GM23248 (cell line): ENCODE data around the gene MAP4K2. TPM values are rescaled to one million over a fixed set of nuclear protein-coding genes. Genes with fewer than 3 reads are reported as not detected.
A peak's percentile ranks its signal among the peaks of the same experiment; 100 is the strongest.

Experiments
- DNase-seq: peaks from one replicate; pipeline ENCODE4 v3.0.0-alpha.2; 2015
- H2AFZ ChIP-seq: fragments of 200-600 bp; sonication (generic); 2 replicates; pipeline ENCODE4 v1.6.1; 2016; ENCODE audit warnings: antibody characterized with exemption
- H3F3A ChIP-seq: fragments of 200-600 bp; sonication (generic); 2 replicates; pipeline ENCODE4 v1.6.1; 2016; ENCODE audit warnings: mild to moderate bottlenecking, antibody characterized with exemption, mixed run types; ENCODE audit not compliant: insufficient read depth
- H3K27ac ChIP-seq: fragments of 200-600 bp; sonication (generic); 2 replicates; pipeline ENCODE4 v1.5.1; 2016; ENCODE audit warnings: mild to moderate bottlenecking
- H3K27me3 ChIP-seq: fragments of 200-600 bp; sonication (generic); replicated peaks from 2 replicates; pipeline ENCODE4 v1.6.1; 2016; ENCODE audit warnings: mild to moderate bottlenecking; ENCODE audit not compliant: insufficient read depth
- H3K36me3 ChIP-seq: fragments of 200-600 bp; sonication (generic); 2 replicates; pipeline ENCODE4 v1.6.1; 2016; ENCODE audit warnings: low read depth, mild to moderate bottlenecking
- H3K4me1 ChIP-seq: fragments of 200-600 bp; sonication (generic); 2 replicates; pipeline ENCODE4 v1.6.1; 2016; ENCODE audit warnings: mild to moderate bottlenecking; ENCODE audit not compliant: insufficient read depth
- H3K4me2 ChIP-seq: fragments of 200-600 bp; sonication (generic); one replicate; pipeline ENCODE4 v1.6.1; 2016; ENCODE audit warnings: mild to moderate bottlenecking; ENCODE audit not compliant: unreplicated experiment
- H3K4me3 ChIP-seq: fragments of 200-600 bp; sonication (generic); 2 replicates; pipeline ENCODE4 v1.5.1; 2016; ENCODE audit warnings: mild to moderate bottlenecking
- H3K79me2 ChIP-seq: fragments of 200-600 bp; sonication (generic); 2 replicates; pipeline ENCODE4 v1.6.1; 2016; ENCODE audit warnings: mild to moderate bottlenecking; ENCODE audit not compliant: insufficient read depth
- H3K9ac ChIP-seq: fragments of 200-600 bp; sonication (generic); 2 replicates; pipeline ENCODE4 v1.6.1; 2016; ENCODE audit warnings: mild to moderate bottlenecking
- H3K9me2 ChIP-seq: fragments of 200-600 bp; sonication (generic); 2 replicates; pipeline ENCODE4 v1.6.1; 2016; ENCODE audit warnings: mixed run types, mild to moderate bottlenecking, moderate library complexity; ENCODE audit not compliant: insufficient read depth
- H3K9me3 ChIP-seq: fragments of 200-600 bp; sonication (generic); one replicate; pipeline ENCODE4 v1.6.1; 2017; ENCODE audit warnings: low read depth
- H4K20me1 ChIP-seq: fragments of 200-600 bp; sonication (generic); 2 replicates; pipeline ENCODE4 v1.6.0; 2016; ENCODE audit not compliant: insufficient read depth
- EZH2 ChIP-seq: fragments of 200-600 bp; sonication (generic); IDR thresholded peaks from 2 replicates; pipeline ENCODE4 v1.6.1; 2018; ENCODE audit warnings: antibody characterized with exemption, mild to moderate bottlenecking; ENCODE audit not compliant: insufficient read depth, poor library complexity, severe bottlenecking
- EZH2phosphoT487 ChIP-seq: fragments of 200-600 bp; sonication (generic); IDR thresholded peaks from 2 replicates; pipeline ENCODE4 v1.6.1; 2018; ENCODE audit warnings: antibody characterized with exemption, moderate library complexity, mild to moderate bottlenecking, low read depth; ENCODE audit not compliant: insufficient read depth
- WGBS, 2 experiments: methylation state at CpG; one replicate each; pipeline ENCODE4 v1.1.6; 2015 to 2017; ENCODE audit warnings: low lambda C conversion rate in 2 of 2, low coverage in 1 of 2; ENCODE audit errors: missing lambda C conversion rate in 2 of 2; 5-methylcytosine and 5-hydroxymethylcytosine counted together
- in situ Hi-C: fragments of 300-500 bp; cut with MboI; formaldehyde crosslinking; loops from 2 replicates; pipeline ENCODE4 v1.15.0; 2020
- polyA plus RNA-seq: library from polyadenylated mRNA; unstranded; fragments of >200 nt; fragmentation: Nextera tagmentation; extraction: Ambion mirVana; gene quantifications from 2 replicates; pipeline ENCODE4 v1.2.1, GENCODE V29; 2016
- total RNA-seq: library from RNA; depleted of rRNA; stranded (reverse); fragments of >200 nt; shearing (Covaris generic); gene quantifications from 2 replicates; pipeline ENCODE4 v1.2.3, GENCODE V29; 2014

The MAP4K2 gene
- total and polyA plus RNA-seq, 2 experiments from 2014 or later, result 6.2 to 18.2 TPM

DNA sequence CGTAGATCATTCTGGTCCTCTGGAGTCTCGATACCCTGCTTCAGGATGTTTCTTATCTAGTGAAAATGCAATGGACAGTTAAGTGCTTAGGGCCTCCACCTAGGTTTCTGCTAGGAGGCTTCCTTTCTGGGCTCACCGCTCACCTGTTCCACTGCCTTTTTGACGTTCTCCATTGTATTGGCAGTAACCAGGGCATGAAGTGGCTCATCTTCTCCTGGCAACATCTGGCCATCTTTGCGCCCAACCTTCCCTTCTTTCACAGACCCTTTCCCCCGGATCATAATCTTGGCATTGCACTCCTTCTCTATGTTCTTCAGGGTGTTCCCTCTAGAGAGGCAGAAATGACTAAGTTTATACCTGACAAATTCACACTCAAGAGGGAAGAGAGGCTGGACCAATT lies 33.7 kb downstream of the MAP4K2 start:
- no peak overlapping the region for H3K9ac ChIP-seq
- no peaks in the 10 kb centered on the region for H3K27me3 ChIP-seq
- WGBS, 2 experiments, result 83 to 84% methylated on average over 6 of the region's 6 CpGs
- peaks cover 76% of the 10 kb centered on the region for H3K79me2 ChIP-seq
- no peaks in the 10 kb centered on the region for H3K9me2 ChIP-seq
- H3K4me3 ChIP-seq, result no peak overlapping the region
- in situ Hi-C loops, result no loop called here
- H3K27ac ChIP-seq, result no peak overlapping the region
- H4K20me1 ChIP-seq, result peaks cover 26% of the 10 kb centered on the region; the same call in 1 of the 2 replicates
- DNase-seq, result no peak
- TF ChIP-seq EZH2phosphoT487 (no peak), EZH2 (no peak)
- 0 out of 2 replicates have a peak, but pooled peaks cover 7% of the 10 kb centered on the region for H3K4me1 ChIP-seq
- peaks cover 69% of the 10 kb centered on the region for H3F3A ChIP-seq
- H3K36me3 ChIP-seq, result peaks cover 84% of the 10 kb centered on the region
- no peaks in the 10 kb centered on the region for H3K9me3 ChIP-seq
- H3K4me2 ChIP-seq, result no peak overlapping the region
- H2AFZ ChIP-seq, result no peak overlapping the region

DNA sequence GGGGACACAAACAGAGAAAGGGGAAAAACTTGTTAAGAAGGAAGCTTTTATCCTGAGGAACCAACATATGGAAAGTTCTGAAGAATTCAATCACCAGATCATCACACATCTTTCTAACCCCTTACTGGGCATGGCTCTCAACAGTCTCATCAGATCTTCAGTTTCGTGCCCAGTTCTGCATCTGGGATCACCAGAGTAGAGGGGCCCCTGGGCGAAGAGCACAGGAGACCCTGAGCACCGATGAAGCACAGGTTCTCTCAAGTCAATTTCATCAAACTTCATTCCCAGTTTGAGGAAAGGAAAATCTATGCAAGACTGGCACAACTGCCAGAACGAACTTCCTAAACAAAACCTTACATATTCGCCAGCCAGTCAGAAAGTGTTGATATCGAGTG lies 34.7 kb downstream of the MAP4K2 start:
- H3K9ac ChIP-seq, result no peak overlapping the region
- H3K36me3 ChIP-seq, result peaks cover 79% of the 10 kb centered on the region
- in situ Hi-C loops, result no loop called here

DNA sequence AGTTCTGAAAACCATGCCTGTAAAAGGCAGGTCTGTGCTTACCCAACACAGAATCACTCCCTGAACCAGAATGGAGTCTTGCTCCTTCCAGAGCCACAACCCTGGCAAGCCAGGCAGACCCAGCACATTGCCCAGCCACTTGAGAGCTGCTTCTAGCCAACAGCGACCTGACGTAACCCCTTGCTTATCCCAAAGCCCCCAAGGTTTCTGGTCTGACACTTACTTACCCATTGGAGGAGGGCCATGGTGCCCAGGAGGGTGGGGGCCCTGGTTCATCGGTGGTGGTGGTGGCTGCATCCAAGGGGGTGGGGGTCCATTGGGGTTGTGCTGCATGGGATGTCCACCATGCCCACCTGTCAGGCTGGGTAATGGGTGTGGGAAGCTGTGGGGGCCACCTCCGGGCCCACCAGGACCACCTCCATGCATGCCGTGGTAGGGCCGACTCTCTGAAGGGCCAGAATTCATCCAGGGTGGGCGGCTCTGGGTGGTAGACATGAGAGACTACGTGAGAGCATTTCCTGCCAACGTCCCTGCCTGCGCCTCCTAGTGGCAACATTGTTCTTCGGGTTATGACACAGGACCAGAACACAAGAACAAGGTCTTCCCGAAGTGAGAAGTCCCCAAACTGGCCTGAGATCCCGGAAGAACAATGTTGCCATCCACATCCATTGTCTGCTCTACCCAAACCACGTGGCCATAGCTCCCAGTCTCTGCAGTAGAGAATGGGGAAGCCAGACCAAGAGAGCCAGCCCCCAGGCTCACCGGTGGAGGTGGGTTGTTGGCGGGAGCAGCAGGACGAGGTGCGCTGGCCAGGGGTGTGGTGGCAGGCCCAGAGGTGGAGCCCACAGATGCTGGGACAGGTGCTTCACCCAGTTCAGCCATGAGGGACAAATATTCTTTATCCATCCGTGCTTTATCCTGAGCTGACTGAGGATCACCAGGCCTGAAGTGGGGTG lies 35.4 kb downstream of the MAP4K2 start:
- H3K4me3 ChIP-seq, result no peak overlapping the region
- H3K79me2 ChIP-seq, result peaks cover 59% of the 10 kb centered on the region
- no peaks in the 10 kb centered on the region for H3K9me2 ChIP-seq
- H3K27ac ChIP-seq, result no peak overlapping the region
- no peaks in the 10 kb centered on the region for H3K9me3 ChIP-seq
- no peak overlapping the region for H3K9ac ChIP-seq
- WGBS, 2 experiments, result 55 to 56% methylated on average over 18 to 19 of the region's 19 CpGs
- H3K36me3 ChIP-seq, result peaks cover 76% of the 10 kb centered on the region
- peak; percentile 73 for DNase-seq
- H3K4me1 ChIP-seq, result peaks cover 17% of the 10 kb centered on the region; the same call in 1 of the 2 replicates
- no peak for TF ChIP-seq EZH2
- H4K20me1 ChIP-seq, result peaks cover 12% of the 10 kb centered on the region; the same call in 1 of the 2 replicates
- in situ Hi-C loops, result no loop called here
- no peak overlapping the region for H2AFZ ChIP-seq
- H3F3A ChIP-seq, result peaks cover 68% of the 10 kb centered on the region
- no peak overlapping the region for H3K4me2 ChIP-seq
- H3K27me3 ChIP-seq, result no peaks in the 10 kb centered on the region

More for the DNA sequence above, 34.7 kb downstream of the MAP4K2 start:
- H3K4me3 ChIP-seq, result no peak overlapping the region
- no peak for DNase-seq
- WGBS, 2 experiments, result 90 to 91% methylated on average over 6 of the region's 6 CpGs
- TF ChIP-seq EZH2phosphoT487, result no peak
- TF ChIP-seq EZH2, result no peak
- H3K9me2 ChIP-seq, result no peaks in the 10 kb centered on the region
- H3K27ac ChIP-seq, result no peak overlapping the region
- no peak overlapping the region for H3K4me2 ChIP-seq
- no peaks in the 10 kb centered on the region for H3K9me3 ChIP-seq
- no peak overlapping the region for H2AFZ ChIP-seq
- peaks cover 66% of the 10 kb centered on the region for H3K79me2 ChIP-seq
- H3F3A ChIP-seq, result peaks cover 68% of the 10 kb centered on the region
- peaks cover 19% of the 10 kb centered on the region; the same call in 1 of the 2 replicates for H4K20me1 ChIP-seq
- peaks cover 12% of the 10 kb centered on the region; the same call in 1 of the 2 replicates for H3K4me1 ChIP-seq
- H3K27me3 ChIP-seq, result no peaks in the 10 kb centered on the region

- peaks cover 10% of the 10 kb centered on the region; the same call in 1 of the 2 replicates for H3K4me1 ChIP-seq
- 99 to 100% methylated on average over 4 to 11 of the region's 11 CpGs for WGBS, 2 experiments
- H3K9ac ChIP-seq, result no peak overlapping the region
- H3K27ac ChIP-seq, result no peak overlapping the region
- no peaks in the 10 kb centered on the region for H3K27me3 ChIP-seq
- in situ Hi-C loops, result no loop called here
- H3K79me2 ChIP-seq, result peaks cover 52% of the 10 kb centered on the region
- H3K4me3 ChIP-seq, result no peak overlapping the region
- H3K9me3 ChIP-seq, result no peaks in the 10 kb centered on the region
- TF ChIP-seq EZH2phosphoT487 (no peak), EZH2 (no peak)
- peaks cover 5% of the 10 kb centered on the region; the same call in 1 of the 2 replicates for H4K20me1 ChIP-seq
- H3F3A ChIP-seq, result peaks cover 67% of the 10 kb centered on the region
- no peak overlapping the region for H2AFZ ChIP-seq
- no peak overlapping the region for H3K4me2 ChIP-seq
- no peaks in the 10 kb centered on the region for H3K9me2 ChIP-seq
- H3K36me3 ChIP-seq, result peaks cover 71% of the 10 kb centered on the region
- DNase-seq, result no peak
These were observed 36.1 kb downstream of the MAP4K2 start for GRCh38 chr11:64766881-64767280.
